Measurements from ENCODE around the gene NAGA. TPM values are rescaled to one million over a fixed set of nuclear protein-coding genes. Genes with fewer than 3 reads are reported as not detected.

NAGA gene
- total RNA-seq, 1 experiment from 2014 or later, result 27.2 TPM

- POLR2A ChIA-PET (ENCODE audit: unreplicated experiment), result interaction anchor here (0.5 kb wide), 1 partner anchor 90 kb away, joined by 4 read pairs; no protein-coding TSS in a partner anchor
- TF ChIP-seq EZH2 (IDR thresholded peaks at IDR 0.05; ENCODE audit: low read length, unreplicated experiment), result no peak
- TF ChIP-seq EZH2phosphoT487 (IDR thresholded peaks at IDR 0.05; ENCODE audit: borderline replicate concordance, low read length), result no peak
- no peak for TF ChIP-seq CTCF (conservative IDR thresholded peaks at IDR 0.05; ENCODE audit: low read depth, low read length)
These were observed 7.0 kb upstream of the NAGA start for GRCh38 chr22:42077486-42078125.

GRCh38 chr22:42076764-42077485, 6.3 kb upstream of the NAGA start:
- ChIA-PET CTCF (no interaction called here), POLR2A (ENCODE audit: unreplicated experiment) (no interaction called here)
- no peak overlapping the region for H3K4me2 ChIP-seq (ENCODE audit: low read length)
- no peaks in the 10 kb centered on the region for H3K9me2 ChIP-seq (replicated peaks; ENCODE audit: low read length)
- intact Hi-C loops (cut with micrococcal nuclease), result no loop called here
- ATAC-seq (no peak), DNase-seq (no peak)
- peaks cover 10% of the 10 kb centered on the region for H3K4me1 ChIP-seq (ENCODE audit: insufficient read depth, low read length)
- no peak overlapping the region for H3K4me3 ChIP-seq (ENCODE audit: low read length)
- no peaks in the 10 kb centered on the region for H3K9me3 ChIP-seq (ENCODE audit: low read length)
- peaks cover 17% of the 10 kb centered on the region for H3K79me2 ChIP-seq (ENCODE audit: low read length)
- H3K27ac ChIP-seq (ENCODE audit: low read length), result no peak overlapping the region
- H3K36me3 ChIP-seq (ENCODE audit: low read depth, low read length), result no peaks in the 10 kb centered on the region
- no peak for TF ChIP-seq CTCF (conservative IDR thresholded peaks at IDR 0.05; ENCODE audit: low read depth, low read length)
- TF ChIP-seq EZH2 (IDR thresholded peaks at IDR 0.05; ENCODE audit: low read length, unreplicated experiment), result no peak
- no peak for TF ChIP-seq EZH2phosphoT487 (IDR thresholded peaks at IDR 0.05; ENCODE audit: borderline replicate concordance, low read length)
- H3F3A ChIP-seq (ENCODE audit: low read length, unreplicated experiment), result no peaks in the 10 kb centered on the region
- no TSS peak for BruUV-seq (replicated peaks)
- no peaks in the 10 kb centered on the region for H3K27me3 ChIP-seq (ENCODE audit: low read length)
- H4K20me1 ChIP-seq (ENCODE audit: low read length), result no peaks in the 10 kb centered on the region
- H2AFZ ChIP-seq (ENCODE audit: low read length), result no peak overlapping the region
- H3K9ac ChIP-seq (ENCODE audit: low read length), result no peak overlapping the region

More at GRCh38 chr22:42077486-42078125, 7.0 kb upstream of the NAGA start:
- Histone ChIP-seq H3K4me2 (ENCODE audit: low read length) (no peak overlapping the region), H3K4me1 (ENCODE audit: insufficient read depth, low read length) (peaks cover 10% of the 10 kb centered on the region), H3K4me3 (ENCODE audit: low read length) (no peak overlapping the region), H4K20me1 (ENCODE audit: low read length) (no peaks in the 10 kb centered on the region), H3F3A (ENCODE audit: low read length, unreplicated experiment) (no peaks in the 10 kb centered on the region), H3K27ac (ENCODE audit: low read length) (no peak overlapping the region), H3K9me3 (ENCODE audit: low read length) (no peaks in the 10 kb centered on the region), H3K9ac (ENCODE audit: low read length) (no peak overlapping the region), H2AFZ (ENCODE audit: low read length) (no peak overlapping the region), H3K79me2 (ENCODE audit: low read length) (peaks cover 17% of the 10 kb centered on the region), H3K36me3 (ENCODE audit: low read depth, low read length) (no peaks in the 10 kb centered on the region; the same call in 1 of the 2 replicates), H3K27me3 (ENCODE audit: low read length) (no peaks in the 10 kb centered on the region), H3K9me2 (replicated peaks; ENCODE audit: low read length) (no peaks in the 10 kb centered on the region)
- CTCF ChIA-PET, result no interaction called here
- no peak for ATAC-seq
- BruUV-seq (replicated peaks), result no TSS peak
- intact Hi-C loops (cut with micrococcal nuclease), result no loop called here
- no peak for DNase-seq
